HG03565 (cell line): ENCODE measurements around the gene TSHZ2.

Experiments
- ATAC-seq: cut with Tn5 transposase; IDR thresholded peaks from one replicate; pipeline ENCODE4 v1.9.1; 2021; ENCODE audit warnings: mild to moderate bottlenecking, moderate library complexity; ENCODE audit not compliant: unreplicated experiment

TSHZ2 gene

GRCh38 chr20:53269380-53269779 is 297.2 kb downstream of the TSHZ2 start:
- ATAC-seq, result no peak

DNA sequence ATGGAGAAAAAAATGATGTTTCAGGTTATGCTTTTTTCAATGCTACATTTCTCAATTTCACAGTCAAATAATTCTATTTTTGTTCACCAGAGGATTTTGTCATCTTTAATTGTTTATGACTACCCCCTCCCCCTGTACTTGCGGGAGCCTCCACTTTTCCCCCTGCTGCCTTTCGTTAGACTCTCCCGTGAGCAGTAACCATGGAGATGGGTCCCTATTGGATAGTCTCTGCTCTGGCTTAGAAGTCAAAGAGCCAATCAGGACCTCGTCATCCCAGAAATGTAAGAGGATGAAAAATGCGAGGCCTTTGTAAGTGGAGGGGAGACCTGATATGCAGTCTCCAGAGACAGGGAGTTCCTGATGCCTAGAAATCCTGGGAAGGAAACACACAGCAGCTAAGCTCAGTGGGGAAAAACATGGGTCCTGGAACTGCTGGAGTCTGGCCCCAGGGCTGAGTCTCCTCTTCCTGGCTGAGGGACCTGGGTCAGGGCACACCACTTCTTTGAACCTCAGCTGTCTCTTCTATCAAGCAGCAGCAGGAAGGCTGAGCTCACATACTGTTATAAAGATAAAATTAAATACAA is 298.7 kb downstream of the TSHZ2 start:
- ATAC-seq, result no peak

GRCh38 chr20:53274365-53274764 is 302.2 kb downstream of the TSHZ2 start:
- no peak for ATAC-seq

- ATAC-seq, result no peak
These were observed 302.6 kb downstream of the TSHZ2 start for GRCh38 chr20:53274807-53275206.

- ATAC-seq, result no peak
These were observed 304.0 kb downstream of the TSHZ2 start for GRCh38 chr20:53276143-53276542.

- no peak for ATAC-seq
These were observed 306.4 kb downstream of the TSHZ2 start for GRCh38 chr20:53278555-53278954.

DNA sequence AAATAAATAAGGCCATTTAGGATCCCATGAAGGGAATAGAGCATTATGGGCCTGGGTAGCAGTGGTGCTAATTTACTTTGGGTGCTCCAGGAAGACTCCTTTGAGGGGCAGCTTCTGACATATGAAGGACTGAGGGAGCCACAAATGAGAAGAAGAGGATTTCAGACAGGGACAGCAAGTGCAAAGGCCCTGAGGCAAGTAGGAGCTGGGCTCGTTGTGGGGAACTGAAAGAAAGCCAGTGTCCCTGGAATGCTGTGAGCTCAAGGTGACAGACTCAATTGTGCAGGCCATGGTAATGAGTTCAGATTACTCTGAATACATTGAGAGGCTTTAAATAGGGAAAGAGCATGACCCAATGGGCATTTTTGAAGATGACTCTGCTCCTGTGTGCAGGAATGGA is 307.6 kb downstream of the TSHZ2 start:
- ATAC-seq, result no peak

DNA sequence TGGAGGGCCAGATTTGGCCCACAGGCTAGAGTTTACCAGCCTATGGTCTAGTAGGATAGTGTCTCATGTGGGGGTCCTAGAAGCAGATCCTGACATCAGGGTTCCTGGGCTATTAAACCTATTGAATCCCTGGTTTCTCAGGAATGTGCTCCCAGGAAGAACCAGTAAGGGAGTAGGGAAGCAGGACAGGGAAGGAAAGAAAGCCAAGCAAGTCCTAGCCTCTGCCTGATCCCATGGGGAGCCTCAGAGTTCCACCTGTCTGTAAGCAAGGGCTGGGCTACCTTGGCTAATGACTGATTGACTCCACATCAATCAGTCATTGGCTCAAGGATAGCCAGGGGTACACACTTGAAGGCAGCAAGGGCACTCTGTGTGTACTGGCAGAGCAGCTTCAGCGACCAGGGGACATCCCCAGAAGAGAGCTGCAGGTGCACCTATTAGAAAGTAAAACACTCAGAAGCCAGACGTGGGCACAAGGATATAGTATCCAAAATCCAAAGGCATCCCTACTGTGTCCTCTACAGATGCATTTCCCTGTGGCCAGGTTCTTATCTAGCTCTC is 309.5 kb downstream of the TSHZ2 start:
- no peak for ATAC-seq

DNA sequence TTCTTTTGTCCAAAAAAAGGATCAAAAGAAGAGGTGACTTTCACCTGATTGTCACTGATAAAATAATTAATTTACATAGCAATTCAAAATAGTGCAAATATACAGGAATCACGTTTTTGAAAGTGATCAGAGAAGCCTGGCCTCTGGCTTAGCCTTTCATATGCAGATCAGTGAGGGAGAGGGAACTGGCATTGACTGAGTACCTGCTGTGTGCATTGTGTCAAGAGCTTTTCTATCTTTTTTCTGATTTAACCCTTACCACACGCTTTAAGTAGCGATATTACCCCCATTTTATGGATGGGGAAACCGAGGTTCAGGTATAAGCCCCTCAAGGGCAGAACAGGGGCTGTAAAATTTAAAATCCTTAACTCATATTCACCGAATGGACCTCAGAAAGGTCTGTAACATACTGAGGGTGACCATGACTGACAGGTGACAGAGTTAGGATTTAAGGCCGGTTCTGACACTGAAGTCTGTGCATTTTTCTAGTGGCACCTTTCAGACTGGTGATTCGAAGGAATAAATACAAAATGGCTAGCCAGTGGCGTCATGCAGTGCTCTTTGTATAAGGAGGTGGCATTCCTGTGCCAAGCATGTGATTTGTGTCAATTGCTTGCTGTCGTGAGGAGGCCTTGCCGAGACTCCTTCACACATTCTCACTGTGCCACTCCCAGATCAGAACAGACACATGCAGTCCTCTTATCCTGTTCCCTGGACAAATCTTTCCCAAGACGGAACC is 310.2 kb downstream of the TSHZ2 start:
- ATAC-seq, result no peak

GRCh38 chr20:53283011-53283410 is 310.9 kb downstream of the TSHZ2 start:
- no peak for ATAC-seq

GRCh38 chr20:53283597-53283996 is 311.4 kb downstream of the TSHZ2 start:
- ATAC-seq, result no peak

- ATAC-seq, result no peak
These were observed 312.1 kb downstream of the TSHZ2 start for GRCh38 chr20:53284256-53284655.

- no peak for ATAC-seq
These were observed 312.5 kb downstream of the TSHZ2 start for GRCh38 chr20:53284696-53285095.

GRCh38 chr20:53287357-53288042 is 315.3 kb downstream of the TSHZ2 start:
- ATAC-seq, result no peak

GRCh38 chr20:53291548-53291947 is 319.4 kb downstream of the TSHZ2 start:
- no peak for ATAC-seq

DNA sequence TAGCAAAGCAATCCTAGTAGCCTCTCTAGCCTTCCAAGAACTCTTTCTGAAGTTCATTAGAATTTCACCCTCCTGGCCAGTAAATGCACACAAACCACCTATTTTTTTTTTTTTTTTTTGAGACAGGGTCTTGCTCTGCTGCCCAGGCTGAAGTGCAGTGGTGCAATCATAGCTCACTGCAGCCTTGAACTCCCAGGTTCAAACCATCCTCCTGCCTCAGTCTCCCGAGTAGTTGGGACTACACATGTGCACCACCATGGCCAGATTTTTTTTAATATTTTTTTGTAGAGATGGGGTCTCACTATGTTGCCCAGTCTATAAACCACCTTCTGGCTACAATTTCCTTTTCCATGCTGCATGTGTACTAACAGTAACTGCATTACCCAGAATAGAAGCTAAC is 320.2 kb downstream of the TSHZ2 start:
- no peak for ATAC-seq

GRCh38 chr20:53294804-53295203 is 322.6 kb downstream of the TSHZ2 start:
- ATAC-seq, result no peak

DNA sequence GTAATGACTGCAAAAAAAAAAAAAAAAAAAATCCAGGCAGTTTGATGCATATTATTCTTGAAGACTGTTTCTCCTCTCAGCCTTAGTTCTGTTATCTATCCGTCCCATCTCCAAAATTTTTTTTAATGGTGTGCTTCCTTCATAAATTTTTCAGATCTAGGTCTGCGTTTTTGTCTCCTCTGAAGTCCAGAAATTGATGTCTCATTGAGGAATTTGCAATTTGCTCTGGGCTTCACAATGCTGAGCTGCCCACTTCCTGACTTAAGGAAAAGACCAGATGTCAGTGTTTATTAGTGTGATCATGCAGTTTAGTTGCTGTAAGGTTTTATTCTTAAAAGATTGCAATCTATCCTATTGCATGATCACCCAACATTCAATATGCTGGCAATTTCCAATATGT is 323.9 kb downstream of the TSHZ2 start:
- ATAC-seq, result no peak

DNA sequence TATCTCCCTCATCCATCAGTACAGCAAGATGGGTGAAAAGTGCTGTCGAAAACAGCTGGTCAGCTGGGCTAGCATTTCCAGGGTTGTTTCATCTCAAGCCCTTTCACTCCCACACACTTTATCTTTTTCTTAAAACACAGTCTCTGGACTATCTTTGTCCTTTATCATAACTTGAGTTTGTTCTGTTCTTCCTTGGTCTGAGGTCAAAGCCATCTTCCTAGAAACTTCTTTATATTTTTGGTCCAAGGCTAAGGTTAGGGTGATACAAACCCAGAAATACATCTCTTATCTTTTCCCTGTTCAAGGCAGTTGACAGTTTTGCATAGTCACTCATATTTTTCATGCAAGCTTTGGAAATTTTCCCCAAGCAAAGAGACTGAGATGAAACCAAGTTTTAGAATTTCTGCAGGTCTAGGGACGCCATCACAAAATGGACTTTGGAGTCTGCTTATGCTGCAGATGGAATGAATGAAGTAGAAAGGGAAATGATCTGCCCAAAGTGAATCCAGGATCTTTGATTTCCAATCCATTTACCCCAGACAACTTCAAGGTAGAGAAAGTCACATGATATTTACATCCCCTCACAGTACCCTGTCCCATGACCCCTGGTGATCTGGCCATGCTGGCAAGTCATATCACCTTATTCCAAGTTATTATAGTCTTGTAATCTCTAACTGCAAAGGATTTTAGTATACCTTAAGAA is 324.4 kb downstream of the TSHZ2 start:
- no peak for ATAC-seq

DNA sequence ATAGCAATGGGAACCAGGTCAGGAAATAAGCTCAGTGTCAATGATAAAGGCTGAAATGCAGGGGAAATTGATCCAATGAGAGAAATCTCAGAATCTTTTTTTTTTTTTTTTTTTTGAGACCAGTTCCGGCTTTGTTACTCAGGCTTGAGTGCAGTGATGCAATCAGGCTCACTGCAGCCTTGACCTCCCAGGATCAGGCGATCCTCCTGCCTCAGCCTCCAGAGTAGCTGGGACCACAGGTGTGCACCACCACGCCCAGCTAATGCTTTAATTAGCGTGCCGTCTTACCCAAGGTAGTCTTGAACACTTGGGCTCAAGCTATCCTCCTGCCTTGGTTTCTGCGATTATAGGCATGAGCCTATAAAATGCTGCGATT is 325.0 kb downstream of the TSHZ2 start:
- no peak for ATAC-seq

- ATAC-seq, result no peak
These were observed 326.1 kb downstream of the TSHZ2 start for GRCh38 chr20:53298260-53298659.
